Bronchial epithelial cell (primary cell): ENCODE measurements around the gene CFDP1. TPM values are rescaled to one million over a fixed set of nuclear protein-coding genes. Genes with fewer than 3 reads are reported as not detected.

Experiments used
- DNase-seq: peaks from one replicate; pipeline ENCODE4 v3.0.0-alpha.2; 2010; ENCODE audit warnings: low read depth
- FAIRE-seq: peaks from 2 replicates; lab custom pipeline; 2011; peaks lifted over from hg19 to GRCh38; lab: Jason Lieb, UNC
- H3K27me3 ChIP-seq: 2 replicates; pipeline ENCODE4 v1.5.1; 2011; ENCODE audit warnings: low read length; ENCODE audit not compliant: control insufficient read depth, insufficient read depth
- H3K36me3 ChIP-seq: 2 replicates; pipeline ENCODE4 v1.5.1; 2011; ENCODE audit warnings: low read length; ENCODE audit not compliant: control insufficient read depth, insufficient read depth
- H3K4me3 ChIP-seq: 2 replicates; pipeline ENCODE4 v1.5.1; 2011; ENCODE audit warnings: mild to moderate bottlenecking, low read depth, low read length, control low read depth
- total RNA-seq: library from RNA; depleted of rRNA; stranded (reverse); fragments of >200 nt; gene quantifications from 2 replicates; pipeline ENCODE4 v1.2.1, GENCODE V29; 2014
- TF ChIP-seq, protein P1 (sequence below): IDR thresholded peaks from 2 replicates; pipeline ENCODE4 v1.5.1; 2011; ENCODE audit warnings: mild to moderate bottlenecking, moderate library complexity, low read length, control low read depth, inconsistent platforms; ENCODE audit not compliant: insufficient read depth, severe bottlenecking

The CFDP1 gene
- total RNA-seq, 1 donor from 2014 or later = 46.6 TPM

DNA sequence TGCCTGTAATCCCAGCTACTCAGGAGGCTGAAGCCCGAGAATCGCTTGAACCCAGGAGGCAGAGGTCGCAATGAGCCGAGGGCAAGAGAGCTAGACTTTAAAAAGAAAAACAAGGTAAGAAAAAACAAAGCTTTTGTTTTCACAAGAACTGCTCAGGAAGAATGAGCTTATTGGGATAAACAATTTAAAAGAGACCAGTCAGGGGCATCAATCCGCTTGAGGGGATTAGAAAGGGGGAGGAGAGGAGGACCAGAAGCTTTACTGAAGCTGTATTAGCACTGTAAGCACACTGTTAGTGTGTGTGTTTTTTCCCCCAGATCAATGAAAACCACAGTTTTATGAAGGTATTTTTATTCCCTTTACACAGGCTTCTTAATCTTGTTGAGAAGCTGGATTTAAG, 22.4 kb upstream of the CFDP1 start:
- no peak for DNase-seq
- no peak for FAIRE-seq
- Histone ChIP-seq H3K27me3 (no peaks in the 10 kb centered on the region), H3K36me3 (peaks cover 3% of the 10 kb centered on the region), H3K4me3 (no peak overlapping the region)
- TF ChIP-seq, protein P1, sequence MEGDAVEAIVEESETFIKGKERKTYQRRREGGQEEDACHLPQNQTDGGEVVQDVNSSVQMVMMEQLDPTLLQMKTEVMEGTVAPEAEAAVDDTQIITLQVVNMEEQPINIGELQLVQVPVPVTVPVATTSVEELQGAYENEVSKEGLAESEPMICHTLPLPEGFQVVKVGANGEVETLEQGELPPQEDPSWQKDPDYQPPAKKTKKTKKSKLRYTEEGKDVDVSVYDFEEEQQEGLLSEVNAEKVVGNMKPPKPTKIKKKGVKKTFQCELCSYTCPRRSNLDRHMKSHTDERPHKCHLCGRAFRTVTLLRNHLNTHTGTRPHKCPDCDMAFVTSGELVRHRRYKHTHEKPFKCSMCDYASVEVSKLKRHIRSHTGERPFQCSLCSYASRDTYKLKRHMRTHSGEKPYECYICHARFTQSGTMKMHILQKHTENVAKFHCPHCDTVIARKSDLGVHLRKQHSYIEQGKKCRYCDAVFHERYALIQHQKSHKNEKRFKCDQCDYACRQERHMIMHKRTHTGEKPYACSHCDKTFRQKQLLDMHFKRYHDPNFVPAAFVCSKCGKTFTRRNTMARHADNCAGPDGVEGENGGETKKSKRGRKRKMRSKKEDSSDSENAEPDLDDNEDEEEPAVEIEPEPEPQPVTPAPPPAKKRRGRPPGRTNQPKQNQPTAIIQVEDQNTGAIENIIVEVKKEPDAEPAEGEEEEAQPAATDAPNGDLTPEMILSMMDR = no peak

DNA sequence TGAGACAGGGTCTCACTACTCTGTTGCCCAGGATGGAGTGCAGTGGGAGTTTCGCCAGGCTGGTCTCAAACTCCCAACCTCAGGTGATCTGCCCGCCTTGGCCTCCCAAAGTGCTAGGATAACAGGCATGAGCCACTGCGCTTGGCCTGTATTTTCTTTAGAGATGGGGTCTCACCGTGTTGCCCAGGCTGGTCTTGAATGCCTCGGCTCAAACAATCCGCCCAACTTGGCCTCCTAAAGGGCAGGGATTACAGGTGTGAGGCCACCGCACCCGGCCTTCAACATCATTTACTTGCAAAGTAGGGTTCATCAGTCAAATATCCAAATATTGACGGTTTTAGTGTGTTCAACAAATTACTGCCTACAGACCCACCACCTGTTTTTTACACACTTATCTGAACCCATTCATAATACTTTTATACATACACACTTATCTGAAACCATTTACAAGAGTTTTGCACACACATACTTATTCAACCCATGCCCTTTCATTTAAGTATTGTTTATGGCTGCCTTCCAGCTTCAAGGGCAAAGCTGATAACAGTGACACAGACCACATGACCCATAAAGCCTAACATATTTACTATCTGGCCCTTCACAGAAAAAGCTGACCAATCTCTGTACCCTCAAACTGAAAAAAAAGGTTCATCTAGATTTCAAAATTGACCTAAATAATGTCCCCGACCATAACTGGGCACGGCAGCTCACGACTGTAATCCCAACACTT, 19.3 kb upstream of the CFDP1 start:
- FAIRE-seq = no peak

DNA sequence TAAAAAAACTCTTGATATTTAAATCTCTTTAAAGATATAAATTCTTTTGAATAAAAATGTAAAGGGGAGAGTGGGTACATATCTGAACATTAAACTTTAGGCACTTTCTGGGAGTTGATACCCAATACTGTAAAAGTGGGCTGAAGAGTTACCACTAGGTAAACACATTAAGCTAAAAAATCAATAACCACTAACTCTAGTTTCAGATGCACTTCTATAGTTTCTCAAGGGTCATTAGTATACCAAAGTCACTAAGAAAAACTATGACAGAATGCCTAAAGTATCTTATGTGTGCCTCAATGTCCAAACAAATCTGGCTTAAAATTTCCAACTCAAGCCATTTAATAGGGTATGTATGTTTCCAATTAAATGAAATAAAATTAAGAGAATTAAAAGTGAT, 13.1 kb upstream of the CFDP1 start:
- H3K36me3 ChIP-seq = peaks cover 3% of the 10 kb centered on the region
- TF ChIP-seq, protein P1 = no peak
- no peak overlapping the region for H3K4me3 ChIP-seq
- no peaks in the 10 kb centered on the region for H3K27me3 ChIP-seq
- DNase-seq (no peak), FAIRE-seq (no peak)

More for the DNA sequence above, 19.3 kb upstream of the CFDP1 start:
- TF ChIP-seq, protein P1 = no peak
- Histone ChIP-seq H3K36me3 (peaks cover 3% of the 10 kb centered on the region), H3K4me3 (no peak overlapping the region), H3K27me3 (no peaks in the 10 kb centered on the region)
- no peak for DNase-seq

DNA sequence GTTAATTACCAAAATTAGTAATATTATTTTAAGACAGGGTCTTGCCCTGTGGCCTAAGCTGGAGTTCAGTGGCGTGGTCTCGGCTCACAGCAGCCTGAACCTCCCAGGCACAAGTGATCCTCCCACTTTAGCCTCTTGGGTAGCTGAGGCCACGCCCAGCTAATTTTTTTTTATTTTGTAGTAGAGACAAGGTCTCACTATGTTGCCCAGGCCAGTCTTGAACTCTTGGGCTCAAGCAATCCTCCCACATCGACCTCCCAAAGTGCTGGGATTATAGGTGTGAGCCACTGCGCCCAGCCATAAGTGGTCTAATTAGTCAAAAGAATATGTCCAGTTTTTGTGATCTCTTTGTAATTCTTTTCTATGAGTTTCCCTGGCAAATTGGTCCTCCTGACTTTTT, 12.0 kb upstream of the CFDP1 start:
- peaks cover 2% of the 10 kb centered on the region for H3K36me3 ChIP-seq
- TF ChIP-seq, protein P1 = no peak
- no peak overlapping the region for H3K4me3 ChIP-seq
- DNase-seq (no peak), FAIRE-seq (no peak)
- H3K27me3 ChIP-seq = no peaks in the 10 kb centered on the region

DNA sequence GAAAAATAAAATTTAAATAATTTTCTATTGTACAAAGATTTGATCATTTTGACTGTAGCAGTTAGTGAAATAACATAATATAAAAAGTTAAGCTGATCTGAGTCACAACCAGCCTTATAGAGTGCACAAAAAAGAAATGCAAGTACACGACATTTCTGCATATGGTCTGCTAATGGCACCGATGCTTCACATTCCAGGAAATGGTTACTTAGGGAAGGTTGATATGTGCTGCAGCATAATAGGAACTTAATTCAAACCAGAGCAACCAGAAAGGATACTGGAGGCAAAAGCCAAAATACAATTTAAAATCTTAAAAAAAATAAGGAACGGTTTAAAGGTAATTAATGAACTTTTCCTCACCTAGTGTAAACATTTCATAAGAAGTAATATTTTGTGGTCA, 10.0 kb upstream of the CFDP1 start:
- Histone ChIP-seq H3K36me3 (peaks cover 2% of the 10 kb centered on the region), H3K4me3 (no peak overlapping the region), H3K27me3 (no peaks in the 10 kb centered on the region)
- DNase-seq (no peak), FAIRE-seq (no peak)
- TF ChIP-seq, protein P1 = no peak
